Activated CD4-positive, alpha-beta T cell treated with anti-CD3 and anti-CD28 coated beads for 36 hours (primary cell): ENCODE results near the gene IDH3A. TPM values are rescaled to one million over a fixed set of nuclear protein-coding genes. Genes with fewer than 3 reads are reported as not detected.

Experiments
- ATAC-seq: fragments of 200-7000 bp; cut with Tn5 transposase; one replicate; pipeline ENCODE4 v1.10.0; 2021; ENCODE audit warnings: mild to moderate bottlenecking, moderate library complexity
- CTCF ChIA-PET: fragments of 350-600 bp; sonication (Branson Sonifier 250); formaldehyde crosslinking; loops from one replicate; lab custom pipeline; 2021; ENCODE audit warnings: antibody characterized with exemption; lab: Charles Lee
- POLR2A ChIA-PET: fragments of 350-600 bp; sonication (Branson Sonifier 250); formaldehyde crosslinking; loops from one replicate; lab custom pipeline; 2021; ENCODE audit warnings: antibody characterized with exemption, inconsistent platforms; lab: Charles Lee
- DNase-seq: peaks from one replicate; pipeline ENCODE4 v3.0.0-alpha.2; 2020
- H3K27ac Mint-ChIP-seq: one replicate; pipeline ENCODE4 v1.8.0; 2021; ENCODE audit warnings: mixed read lengths
- H3K27me3 Mint-ChIP-seq: one replicate; pipeline ENCODE4 v1.8.0; 2021; ENCODE audit warnings: mixed read lengths
- H3K36me3 Mint-ChIP-seq: one replicate; pipeline ENCODE4 v1.8.0; 2021; ENCODE audit warnings: low read depth, mixed read lengths
- H3K4me1 Mint-ChIP-seq: one replicate; pipeline ENCODE4 v1.8.0; 2021; ENCODE audit warnings: mixed read lengths
- H3K4me3 Mint-ChIP-seq: one replicate; pipeline ENCODE4 v1.8.0; 2021; ENCODE audit warnings: mild to moderate bottlenecking, moderate library complexity, mixed read lengths
- H3K9me3 Mint-ChIP-seq: one replicate; pipeline ENCODE4 v1.8.0; 2021; ENCODE audit warnings: low read depth, mixed read lengths
- intact Hi-C, 2 experiments: fragments of 100-400 bp; cut with DNase I in 1 of 2; cut with micrococcal nuclease in 1 of 2; formaldehyde crosslinking; loops; one replicate each; pipeline versions ENCODE4 v1.14.2 to v1.15.1; 2022 to 2024; cut with DNase I, micrococcal nuclease
- total RNA-seq, 2 experiments: library from RNA; stranded (reverse); gene quantifications; one replicate each; pipeline ENCODE4 v1.2.3, GENCODE V29; 2021

The IDH3A gene
- total RNA-seq, 2 experiments from 2014 or later: 129 to 135 TPM

DNA sequence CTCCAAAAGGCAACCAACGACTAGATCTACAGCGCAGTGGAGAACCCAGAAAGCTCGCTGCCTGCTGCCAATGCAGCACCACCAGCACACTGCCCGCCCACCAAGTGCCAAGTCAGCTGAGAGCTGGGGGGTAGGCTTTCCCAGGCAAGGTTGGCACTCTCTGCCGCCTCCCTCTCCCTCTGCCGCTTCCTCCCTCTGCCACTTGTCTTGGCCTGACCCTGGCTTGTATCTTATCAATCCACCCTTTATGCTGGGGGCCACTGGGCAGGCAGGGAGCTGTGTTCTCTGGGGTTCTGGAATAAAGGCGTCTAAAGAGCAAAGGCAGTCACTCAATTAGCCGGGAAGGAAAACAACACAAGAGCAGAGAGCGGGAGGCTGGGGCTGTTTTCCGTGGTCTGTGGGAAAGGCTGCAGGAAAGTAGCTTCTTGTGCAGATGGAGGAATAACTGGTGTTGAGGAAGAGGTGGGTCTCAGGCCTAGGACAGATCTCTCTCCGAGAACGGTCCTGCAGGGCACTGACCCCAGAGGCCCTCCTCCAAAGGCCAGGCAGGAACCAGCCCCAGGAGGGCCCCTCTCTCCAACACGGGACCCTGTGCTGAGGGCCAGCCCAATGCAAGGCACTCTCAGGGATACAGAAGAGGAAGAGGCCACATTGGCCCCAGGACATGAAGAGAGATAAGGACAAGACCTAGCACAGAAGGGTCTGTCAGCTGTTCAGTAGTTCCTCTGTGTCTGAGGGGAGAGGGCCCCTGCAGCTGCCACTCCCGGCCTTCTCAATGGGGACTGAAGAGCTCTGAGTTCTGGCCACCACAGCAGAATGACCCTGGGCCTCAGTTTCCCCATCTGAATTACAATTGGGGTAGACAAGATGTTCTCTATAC is 54.4 kb downstream of the IDH3A start:
- ATAC-seq (no peak), DNase-seq (no peak)
- H3K9me3 Mint-ChIP-seq: no peaks in the 10 kb centered on the region
- CTCF ChIA-PET: interaction anchor here (0.7 to 2.8 kb wide), 5 partner anchors 8 to 239 kb away, joined by 3 to 15 read pairs (median 4); partner anchors contain the start of gene CIB2
- H3K4me1 Mint-ChIP-seq: no peaks in the 10 kb centered on the region
- no peaks in the 10 kb centered on the region for H3K36me3 Mint-ChIP-seq
- no peak overlapping the region for H3K27ac Mint-ChIP-seq
- intact Hi-C loops: no loop called here
- H3K4me3 Mint-ChIP-seq: no peak overlapping the region
- POLR2A ChIA-PET: no interaction called here
- no peaks in the 10 kb centered on the region for H3K27me3 Mint-ChIP-seq

DNA sequence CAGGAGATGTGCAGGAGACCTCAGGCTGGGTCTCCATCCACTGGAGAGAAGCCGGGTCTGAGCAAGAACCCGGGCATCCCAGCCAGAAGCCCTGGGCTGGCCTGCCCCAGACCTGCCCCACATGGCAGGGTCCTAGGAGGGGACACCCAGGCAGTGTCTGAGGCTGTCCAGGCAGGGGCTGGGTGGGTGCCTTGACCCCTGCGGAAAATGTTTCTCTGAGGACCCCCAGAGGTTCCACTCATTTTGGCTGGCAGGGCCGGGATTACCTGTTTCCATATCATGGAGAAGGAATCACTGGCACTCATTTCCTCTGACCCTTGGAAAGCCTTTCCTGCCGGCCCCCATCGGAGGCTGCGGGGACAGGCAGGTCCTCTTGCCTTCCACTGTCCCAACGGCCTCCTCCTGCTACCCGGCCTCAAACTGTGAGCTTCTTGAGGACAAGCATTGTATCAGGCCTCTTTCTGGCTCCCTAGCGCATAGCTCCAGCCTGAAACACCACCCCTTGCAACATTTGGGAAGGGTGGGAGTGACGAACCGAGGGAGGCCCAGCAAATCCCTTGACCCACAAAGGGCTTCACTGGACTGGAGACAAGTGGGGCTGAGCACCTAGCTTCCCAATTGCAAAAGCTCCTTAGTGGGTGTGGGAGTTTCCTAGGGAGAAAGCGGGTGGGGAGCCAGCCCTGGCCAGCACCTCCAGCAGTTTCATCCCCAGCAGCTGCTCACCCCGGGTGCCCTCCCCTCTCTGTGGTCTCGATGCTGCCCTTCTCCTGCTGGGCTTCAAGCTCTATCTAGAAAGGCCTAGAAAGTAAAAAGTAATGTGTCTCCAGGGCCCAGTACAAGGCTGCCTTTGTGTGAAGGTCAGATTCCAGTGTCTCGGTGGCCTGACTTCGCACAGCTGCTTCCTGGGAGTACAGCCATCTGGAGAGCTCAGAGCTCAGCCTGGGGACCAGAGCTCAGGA is 55.5 kb downstream of the IDH3A start:
- ATAC-seq: no peak
- CTCF ChIA-PET: interaction anchor here (0.9 to 2.8 kb wide), 7 partner anchors 9 to 250 kb away, joined by 3 to 15 read pairs (median 4); partner anchors contain the start of gene CIB2
- POLR2A ChIA-PET: no interaction called here

DNA sequence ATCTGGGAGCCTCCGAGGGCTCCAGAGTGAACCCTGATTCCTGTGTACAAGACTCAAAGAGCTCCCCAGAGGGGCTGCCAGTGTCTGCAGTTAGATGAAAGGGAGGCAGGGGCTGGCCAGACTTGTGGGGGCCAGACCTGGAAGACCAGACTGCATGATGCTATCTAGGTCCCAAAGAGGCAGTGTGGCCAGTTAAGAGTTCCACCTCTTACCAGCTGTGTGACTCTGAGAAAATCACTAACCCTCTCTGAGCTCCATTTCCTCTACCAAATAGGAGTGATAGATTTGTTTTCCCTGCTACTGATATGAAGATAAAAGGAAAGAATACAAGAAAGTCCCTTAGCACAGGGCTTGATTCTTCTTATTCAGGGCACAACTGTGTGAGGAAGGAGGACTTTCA is 56.2 kb downstream of the IDH3A start:
- Mint-ChIP-seq H3K27ac (no peak overlapping the region), H3K27me3 (no peaks in the 10 kb centered on the region), H3K9me3 (no peaks in the 10 kb centered on the region), H3K4me3 (no peak overlapping the region), H3K36me3 (no peaks in the 10 kb centered on the region), H3K4me1 (no peaks in the 10 kb centered on the region)
- intact Hi-C loops: no loop called here
- DNase-seq (no peak), ATAC-seq (no peak)
- ChIA-PET POLR2A (no interaction called here), CTCF (interaction anchor here (0.9 to 2.8 kb wide), 5 partner anchors 9 to 250 kb away, joined by 3 to 15 read pairs (median 4); partner anchors contain the start of gene CIB2)

More for the DNA sequence above, 55.5 kb downstream of the IDH3A start:
- intact Hi-C loops: no loop called here
- H3K4me3 Mint-ChIP-seq: no peak overlapping the region
- H3K4me1 Mint-ChIP-seq: no peaks in the 10 kb centered on the region
- H3K27ac Mint-ChIP-seq: no peak overlapping the region
- H3K27me3 Mint-ChIP-seq: no peaks in the 10 kb centered on the region
- no peak for DNase-seq
- no peaks in the 10 kb centered on the region for H3K9me3 Mint-ChIP-seq
- no peaks in the 10 kb centered on the region for H3K36me3 Mint-ChIP-seq

DNA sequence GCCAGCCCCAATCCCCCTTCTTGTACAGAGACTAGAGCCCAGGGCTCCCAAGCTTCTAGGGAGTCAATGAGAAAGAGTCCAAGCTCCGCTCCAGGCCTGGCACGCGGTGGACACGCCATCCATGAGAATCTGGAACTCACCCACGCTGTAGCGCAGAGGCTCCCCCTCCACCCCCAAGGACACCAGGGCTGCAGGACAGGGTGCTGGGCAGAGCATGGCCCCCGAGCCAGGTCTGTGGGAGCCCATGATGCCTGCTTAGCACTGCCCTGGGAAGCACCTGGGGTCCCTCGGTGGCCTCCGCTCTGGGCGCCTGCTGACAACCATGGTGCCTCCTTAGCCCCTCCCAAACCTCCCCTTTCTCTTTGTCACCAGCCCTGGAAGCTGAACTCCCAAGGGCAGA is 56.7 kb downstream of the IDH3A start:
- intact Hi-C loops: no loop called here
- H3K27me3 Mint-ChIP-seq: no peaks in the 10 kb centered on the region
- ATAC-seq (no peak), DNase-seq (no peak)
- H3K4me1 Mint-ChIP-seq: no peaks in the 10 kb centered on the region
- no peaks in the 10 kb centered on the region for H3K36me3 Mint-ChIP-seq
- POLR2A ChIA-PET: no interaction called here
- no peak overlapping the region for H3K27ac Mint-ChIP-seq
- H3K9me3 Mint-ChIP-seq: no peaks in the 10 kb centered on the region
- H3K4me3 Mint-ChIP-seq: no peak overlapping the region
- CTCF ChIA-PET: interaction anchor here (0.9 to 2.8 kb wide), 4 partner anchors 10 to 251 kb away, joined by 3 to 15 read pairs (median 4); no protein-coding TSS in a partner anchor

DNA sequence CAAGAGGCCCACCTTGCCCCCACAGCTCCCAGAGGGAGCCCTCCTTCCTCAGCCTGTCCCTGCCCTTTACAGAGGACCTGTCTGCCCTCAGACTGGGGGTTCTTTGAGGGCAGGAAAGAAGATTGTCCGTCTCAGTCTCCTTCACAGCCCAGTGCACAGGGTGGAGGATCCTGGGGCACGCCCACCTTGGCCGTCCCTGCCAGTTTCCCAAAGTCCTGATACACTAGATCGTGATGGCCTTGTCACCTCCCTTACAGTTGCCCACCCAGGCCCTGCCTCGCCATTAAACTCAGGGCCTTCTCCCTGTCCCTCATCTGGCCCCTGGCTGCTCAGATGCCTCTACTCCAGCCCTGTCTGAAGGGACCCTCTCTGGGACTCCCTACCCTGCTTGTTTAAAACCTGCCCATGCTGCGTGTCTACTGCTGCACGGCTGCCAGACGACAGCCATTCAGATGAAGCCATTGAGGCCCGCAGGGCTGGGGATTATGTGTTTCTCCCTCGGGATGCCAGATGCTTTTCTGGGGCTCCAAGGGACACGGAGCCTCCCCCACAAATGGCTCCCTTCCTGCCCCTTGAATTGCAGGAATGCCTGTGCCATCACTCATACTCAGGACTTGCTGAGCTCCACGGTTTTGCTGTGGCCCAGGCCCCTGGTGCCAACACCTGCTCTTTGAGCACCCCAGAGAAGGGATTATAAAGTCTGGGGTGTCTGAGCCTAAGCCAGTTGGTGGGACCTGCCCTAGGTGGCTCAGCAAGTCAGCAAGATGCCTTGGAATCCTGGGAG is 57.4 kb downstream of the IDH3A start:
- no peak for ATAC-seq
- DNase-seq: no peak
- Mint-ChIP-seq H3K27me3 (no peaks in the 10 kb centered on the region), H3K9me3 (no peaks in the 10 kb centered on the region), H3K4me1 (no peaks in the 10 kb centered on the region), H3K4me3 (no peak overlapping the region), H3K27ac (no peak overlapping the region), H3K36me3 (no peaks in the 10 kb centered on the region)
- intact Hi-C loops: no loop called here
- CTCF ChIA-PET: interaction anchor here (0.6 to 2.8 kb wide), 4 partner anchors 11 to 407 kb away, joined by 3 to 15 read pairs (median 5); no protein-coding TSS in a partner anchor
- POLR2A ChIA-PET: no interaction called here

DNA sequence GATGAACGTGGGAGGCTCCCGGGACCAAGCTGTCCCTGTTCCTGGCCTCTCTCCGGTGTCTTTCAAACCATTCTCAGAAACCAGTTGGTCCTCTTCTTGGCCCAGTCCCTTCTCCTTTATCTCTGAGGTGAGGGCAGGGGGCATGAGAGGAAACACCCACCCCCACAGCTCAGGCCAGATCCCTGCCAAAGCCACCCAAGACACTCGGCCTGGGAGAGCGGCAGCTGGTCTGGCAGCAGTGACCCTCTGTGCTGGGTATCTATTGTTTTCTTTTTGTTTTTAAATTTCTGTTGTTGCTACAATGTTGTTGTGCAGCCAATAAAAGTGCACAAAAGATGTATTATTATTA is 57.9 kb downstream of the IDH3A start:
- intact Hi-C loops: no loop called here
- Mint-ChIP-seq H3K27ac (no peak overlapping the region), H3K36me3 (no peaks in the 10 kb centered on the region), H3K4me1 (no peaks in the 10 kb centered on the region), H3K4me3 (no peak overlapping the region), H3K27me3 (peaks cover under 1% of the 10 kb centered on the region), H3K9me3 (no peaks in the 10 kb centered on the region)
- ATAC-seq (no peak), DNase-seq (no peak)
- ChIA-PET CTCF (interaction anchor here (0.6 to 1.2 kb wide), 3 partner anchors 34 to 406 kb away, joined by 3 to 5 read pairs (median 3); no protein-coding TSS in a partner anchor), POLR2A (no interaction called here)

DNA sequence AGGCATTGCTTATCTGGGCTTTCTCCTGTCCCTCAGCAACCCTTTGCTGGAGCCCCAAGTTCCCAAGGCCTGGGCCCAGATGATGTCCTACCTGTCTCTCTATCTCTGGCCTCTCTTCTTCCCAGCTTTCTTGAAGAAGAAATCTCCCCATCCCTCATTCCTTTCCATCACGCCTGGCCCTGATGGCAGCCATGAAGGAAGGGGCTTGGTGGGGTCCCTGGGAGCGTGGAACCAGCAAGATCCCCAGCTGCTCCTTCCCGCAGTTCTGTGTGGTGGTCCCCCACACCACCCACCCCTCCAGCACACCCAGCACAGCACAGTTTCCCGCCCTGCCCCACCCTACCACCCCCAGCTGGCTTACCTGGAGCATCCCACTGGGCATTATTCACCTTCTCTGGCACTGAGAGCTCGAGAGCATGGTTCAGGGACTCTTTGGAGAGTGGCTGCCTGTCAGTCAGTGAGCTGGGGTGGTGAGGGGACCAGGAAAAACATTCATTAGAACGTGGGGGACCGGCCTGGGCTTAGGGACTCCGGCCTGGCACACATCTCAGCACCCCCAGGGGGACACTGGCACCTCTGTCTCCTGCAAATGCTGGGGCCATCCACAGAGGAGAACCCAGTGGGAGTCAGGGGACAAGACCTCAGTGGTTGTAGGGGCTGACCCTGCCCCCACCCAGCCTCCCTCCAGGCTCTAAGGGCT is 58.6 kb downstream of the IDH3A start:
- DNase-seq: no peak
- ChIA-PET POLR2A (no interaction called here), CTCF (interaction anchor here (0.6 kb wide), 1 partner anchor 112 kb away, joined by 3 read pairs; no protein-coding TSS in a partner anchor)
- Mint-ChIP-seq H3K36me3 (no peaks in the 10 kb centered on the region), H3K4me1 (no peaks in the 10 kb centered on the region), H3K9me3 (no peaks in the 10 kb centered on the region), H3K27me3 (peaks cover 2% of the 10 kb centered on the region), H3K27ac (no peak overlapping the region), H3K4me3 (no peak overlapping the region)
- ATAC-seq: no peak
- intact Hi-C loops: no loop called here

DNA sequence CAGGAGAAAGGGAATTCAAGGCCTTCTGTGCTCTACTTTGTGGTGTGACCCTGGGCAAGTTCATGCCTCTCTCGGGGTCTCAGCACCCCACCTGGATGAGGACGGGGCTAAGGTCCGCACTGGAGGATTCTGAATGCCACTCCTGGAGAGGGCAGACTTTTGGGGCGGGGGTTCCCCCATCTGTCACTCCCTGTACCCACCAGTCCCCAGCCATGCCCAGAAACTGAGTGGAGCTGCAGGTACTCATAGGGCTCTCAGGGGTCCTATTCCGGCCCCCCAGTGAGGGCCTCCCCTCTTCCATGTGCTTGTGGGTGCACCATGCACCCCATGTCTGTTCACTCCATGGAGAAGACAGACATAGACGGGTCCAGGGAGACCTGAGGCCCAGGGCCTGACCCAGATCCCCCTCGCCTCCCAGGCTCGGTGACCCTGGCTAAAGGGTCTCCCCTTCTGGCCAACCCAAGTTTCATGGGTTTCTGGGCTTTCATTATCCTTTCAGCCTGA is 59.2 kb downstream of the IDH3A start:
- Mint-ChIP-seq H3K27me3 (peaks cover 2% of the 10 kb centered on the region), H3K4me1 (no peaks in the 10 kb centered on the region), H3K9me3 (no peaks in the 10 kb centered on the region), H3K27ac (no peak overlapping the region), H3K36me3 (no peaks in the 10 kb centered on the region), H3K4me3 (no peak overlapping the region)
- no peak for DNase-seq
- POLR2A ChIA-PET: no interaction called here
- CTCF ChIA-PET: no interaction called here
- no peak for ATAC-seq
- intact Hi-C loops: no loop called here

DNA sequence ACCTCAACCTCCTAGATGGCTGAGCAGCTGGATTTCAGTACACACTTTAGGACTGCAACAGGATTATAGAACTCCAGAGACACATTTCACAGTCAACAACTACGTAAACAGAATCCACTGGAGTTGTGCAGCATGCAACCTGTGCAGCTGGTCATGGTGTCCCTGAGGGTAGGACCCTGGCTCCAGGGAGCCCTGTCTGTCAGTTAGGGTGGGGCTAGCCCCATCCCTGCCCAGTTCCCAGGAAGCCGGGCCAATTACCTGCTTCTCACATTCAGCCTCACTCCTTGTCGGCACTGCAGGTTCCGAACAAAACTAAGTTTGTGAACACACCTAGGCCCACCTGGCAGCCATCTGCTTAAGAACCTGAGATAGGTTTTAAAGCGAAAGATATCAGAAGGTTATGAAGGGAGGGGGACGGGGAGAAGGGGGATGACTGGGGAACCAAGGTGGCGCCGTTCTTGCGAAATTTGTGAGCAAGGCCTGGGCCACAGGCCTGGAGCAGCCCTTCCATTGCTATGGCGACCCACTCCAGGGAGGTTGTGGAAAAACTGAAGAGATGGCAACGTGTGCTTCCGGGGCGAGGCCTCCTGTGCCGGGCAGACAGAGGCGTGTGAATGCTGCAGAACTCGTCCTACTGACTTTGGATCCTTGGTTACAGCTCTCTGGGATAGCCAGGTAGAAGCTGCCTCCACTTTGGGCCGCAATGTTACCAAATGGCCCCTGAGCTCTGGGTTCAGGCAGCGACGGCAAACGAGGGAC is 59.9 kb downstream of the IDH3A start:
- CTCF ChIA-PET: interaction anchor here (0.8 kb wide), 1 partner anchor 13 kb away, joined by 4 read pairs; no protein-coding TSS in a partner anchor

More for the DNA sequence above, 59.9 kb downstream of the IDH3A start:
- Mint-ChIP-seq H3K36me3 (no peaks in the 10 kb centered on the region), H3K9me3 (no peaks in the 10 kb centered on the region), H3K27ac (no peak overlapping the region), H3K4me1 (no peaks in the 10 kb centered on the region), H3K4me3 (no peak overlapping the region), H3K27me3 (peaks cover 2% of the 10 kb centered on the region)
- no peak for ATAC-seq
- intact Hi-C loops: no loop called here
- POLR2A ChIA-PET: no interaction called here
- DNase-seq: no peak
